ENCODE measurements around the gene NUP98.

DNA sequence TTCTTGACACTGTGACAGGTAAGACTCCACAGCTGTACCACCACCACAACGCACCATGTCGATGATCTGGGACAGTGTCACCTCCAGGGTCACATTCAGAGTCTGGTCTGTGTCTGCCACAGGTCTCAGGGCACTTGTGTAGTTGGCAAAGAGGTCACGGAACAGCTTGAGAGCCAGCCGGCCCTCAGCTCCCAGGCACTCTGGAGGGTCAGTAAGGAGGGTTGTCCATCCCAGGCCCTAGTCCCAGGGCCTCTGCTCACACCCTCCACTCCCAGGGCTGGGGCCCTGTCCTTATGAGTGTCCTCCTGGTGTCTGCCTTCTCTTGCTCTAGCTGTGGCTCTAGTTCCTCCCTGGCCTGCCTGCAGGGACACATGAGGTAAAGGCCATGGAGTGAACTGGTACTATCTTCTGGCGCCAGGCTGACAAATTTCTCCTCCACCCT lies 127.6 kb downstream of the NUP98 start:
- TF ChIP-seq POLR2AphosphoS5 (IDR thresholded peaks at IDR 0.05; ENCODE audit: borderline replicate concordance, low read depth, low read length): no peak
- TF ChIP-seq EZH2 (IDR thresholded peaks at IDR 0.05): no peak

All from SK-N-MC (cell line).